Renal pelvis (tissue), 4 donors: ENCODE data around the gene FANCC. TPM values are rescaled to one million over a fixed set of nuclear protein-coding genes. Genes with fewer than 3 reads are reported as not detected.

ENCODE experiments used
- DNase-seq: peaks from one replicate; pipeline ENCODE4 v3.0.0-alpha.2; 2013
- polyA plus RNA-seq, 3 donors: library from polyadenylated mRNA; unstranded; fragments of 120-200 nt; gene quantifications; one replicate each; pipeline ENCODE4 v1.2.1, GENCODE V29; 2013; ENCODE audit not compliant: insufficient read length in 3 of 3

FANCC gene
- polyA plus RNA-seq, 3 donors = 20.0 to 26.9 (median 26.2) TPM

DNA sequence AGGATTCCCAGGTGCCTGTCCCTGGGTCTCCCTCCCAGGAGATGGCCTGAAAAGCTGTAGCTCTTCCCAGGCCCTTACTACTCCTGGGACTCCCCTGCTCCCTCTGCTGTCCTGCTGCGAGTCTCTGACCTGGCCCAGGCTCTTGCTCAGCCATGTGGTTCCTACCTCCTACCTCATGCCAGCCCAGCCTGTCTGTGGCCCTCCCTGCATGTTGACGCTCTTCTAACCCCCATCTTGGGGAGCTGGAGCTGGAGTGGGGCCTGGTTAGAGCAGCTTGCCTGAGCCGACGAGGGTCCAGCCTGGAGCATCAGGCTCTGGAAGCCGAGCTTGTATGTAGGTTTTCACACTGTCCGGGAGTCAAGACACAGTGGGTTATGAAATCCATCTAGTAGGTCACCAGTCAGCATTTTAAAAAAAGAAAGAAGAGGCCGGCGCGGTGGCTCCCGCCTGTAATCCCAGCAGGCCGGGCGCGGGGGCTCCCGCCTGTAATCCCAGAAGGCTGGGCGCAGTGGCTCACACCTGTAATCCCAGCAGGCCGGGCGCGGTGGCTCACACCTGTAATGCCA is 244.4 kb downstream of the FANCC start:
- no peak for DNase-seq

DNA sequence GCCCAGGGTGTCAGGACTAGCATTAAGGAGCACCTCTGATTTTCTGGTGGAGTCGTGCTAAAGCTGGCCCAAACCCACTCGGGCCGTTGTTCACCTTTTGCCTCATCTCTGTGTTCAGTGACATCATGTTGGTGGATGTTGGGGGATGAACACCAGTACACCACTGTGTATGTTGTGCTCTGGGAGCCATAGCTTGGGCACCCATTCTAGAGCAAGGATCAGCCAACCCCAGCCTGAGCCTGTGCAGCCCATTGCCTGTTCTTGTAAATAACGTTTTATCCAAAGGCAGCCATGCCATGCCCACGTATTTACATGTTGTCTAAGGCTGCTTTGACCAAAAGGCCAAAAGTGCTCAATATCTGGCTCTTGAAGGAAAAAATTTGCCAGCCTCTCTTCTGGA is 245.6 kb downstream of the FANCC start:
- no peak for DNase-seq

DNA sequence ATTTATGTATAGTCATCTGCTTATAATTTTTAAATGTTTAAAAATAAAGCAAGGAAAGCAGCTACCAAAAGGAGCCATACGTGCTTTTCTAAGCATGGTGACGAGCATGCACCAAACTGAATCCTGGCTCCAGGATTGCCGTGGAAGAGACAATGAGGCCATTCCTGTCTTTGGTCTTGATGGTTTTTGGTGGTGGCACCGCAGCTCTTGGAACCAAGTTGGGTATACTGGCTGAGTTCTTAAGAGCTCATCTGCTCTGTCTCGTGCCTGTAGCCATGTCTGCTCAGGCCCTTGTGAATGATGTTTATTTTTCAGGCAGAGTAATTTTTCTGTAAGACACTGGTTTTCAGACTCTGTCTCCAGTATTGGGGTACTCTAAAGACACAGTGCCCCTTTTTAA is 246.1 kb downstream of the FANCC start:
- no peak for DNase-seq

DNA sequence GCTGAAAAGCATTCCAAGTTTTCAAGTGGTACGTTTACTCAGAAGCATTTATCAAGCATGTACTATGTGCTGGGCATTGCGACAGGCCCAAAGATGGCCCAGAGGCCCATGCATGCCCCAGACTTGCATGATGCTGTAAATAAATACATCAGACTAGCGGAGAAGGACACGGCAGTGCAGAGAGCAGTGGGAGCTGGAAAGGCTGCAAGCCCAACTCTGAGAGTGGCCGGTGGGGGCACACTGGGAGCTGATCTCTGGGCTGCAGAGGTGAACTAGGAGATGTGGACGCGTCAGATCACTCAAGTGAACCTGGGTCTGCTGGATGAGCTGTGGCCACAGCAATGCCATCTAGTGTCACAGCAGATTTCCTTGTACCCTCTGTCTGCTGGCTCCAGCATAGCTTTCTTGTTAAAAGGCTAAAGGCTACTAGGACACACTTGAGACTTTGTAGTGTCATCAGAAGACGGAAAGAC is 246.9 kb downstream of the FANCC start:
- DNase-seq = no peak

DNA sequence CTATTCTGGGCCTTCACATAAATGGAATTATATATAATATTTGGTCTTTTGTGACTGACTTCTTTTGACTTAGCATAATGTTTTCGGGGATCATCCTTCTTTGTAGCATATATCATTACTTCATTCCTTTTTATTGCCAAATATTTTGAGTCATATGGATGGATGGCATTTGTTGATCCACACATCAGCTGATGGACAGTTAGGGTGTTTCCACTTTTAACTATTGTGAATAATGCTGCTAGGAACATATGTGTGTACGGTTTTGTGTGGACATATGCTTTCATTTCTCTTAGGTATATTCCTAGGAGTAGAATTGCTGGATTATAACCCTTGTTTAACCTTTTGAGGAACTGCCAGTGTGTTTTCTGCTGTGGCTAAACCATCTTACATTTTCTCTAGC is 249.6 kb downstream of the FANCC start:
- no peak for DNase-seq

DNA sequence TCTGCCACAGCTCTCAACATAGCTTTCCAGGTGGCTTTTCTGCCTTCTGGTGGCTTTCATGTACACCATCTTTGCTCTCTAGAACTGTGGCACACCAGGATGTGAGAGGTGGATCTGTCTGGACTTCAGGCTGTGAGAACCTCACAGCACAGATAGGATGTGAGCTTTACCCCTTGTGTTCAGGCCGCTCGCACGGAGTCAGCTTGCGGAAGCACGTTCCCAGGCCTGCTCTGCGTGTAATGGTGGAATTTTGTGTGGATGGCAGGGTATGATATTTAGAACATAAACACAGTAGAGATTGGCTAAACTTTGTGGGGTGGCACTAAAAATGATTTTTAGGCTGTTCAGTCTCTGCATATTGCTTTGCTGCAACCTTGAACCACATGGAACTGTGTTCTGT is 250.5 kb downstream of the FANCC start:
- DNase-seq = no peak

DNA sequence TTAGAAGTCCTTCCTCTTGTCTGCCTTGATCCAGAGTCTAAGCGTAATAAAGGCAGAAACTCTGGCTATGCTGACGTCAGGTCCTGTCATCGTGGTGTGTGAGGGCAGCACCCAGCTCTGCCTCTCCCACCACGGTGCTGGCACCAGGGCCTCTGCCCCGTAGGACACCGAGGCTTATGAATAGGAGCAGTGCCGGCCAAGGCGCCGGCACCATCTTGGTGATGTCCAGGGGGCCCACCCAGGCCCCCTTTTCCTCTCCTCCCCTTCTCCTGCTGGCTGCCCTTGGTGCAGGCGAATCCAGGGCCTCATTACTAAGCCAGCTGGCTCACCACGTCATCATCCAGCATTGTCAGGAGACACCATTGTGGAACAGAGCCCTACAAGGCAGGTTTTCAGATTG is 252.3 kb downstream of the FANCC start:
- DNase-seq = no peak

DNA sequence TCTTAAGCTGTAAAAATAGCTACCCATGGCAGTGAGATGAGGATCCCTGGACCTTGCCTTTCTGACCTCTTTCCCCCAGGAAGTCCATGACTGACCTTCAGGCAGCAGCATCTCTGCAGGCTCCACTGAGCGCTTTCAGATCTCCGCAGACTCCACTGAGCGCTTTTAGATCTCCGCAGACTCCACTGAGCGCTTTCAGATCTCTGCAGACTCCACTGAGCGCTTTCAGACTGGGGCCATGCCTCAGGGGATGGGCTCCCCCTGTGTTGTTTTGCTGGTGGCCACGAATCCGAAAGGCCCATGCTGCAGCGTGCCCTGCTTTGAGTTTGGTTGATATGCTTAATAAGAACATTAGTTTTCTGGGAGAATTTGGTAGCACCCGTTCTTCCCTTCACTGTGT is 254.2 kb downstream of the FANCC start:
- DNase-seq = no peak

DNA sequence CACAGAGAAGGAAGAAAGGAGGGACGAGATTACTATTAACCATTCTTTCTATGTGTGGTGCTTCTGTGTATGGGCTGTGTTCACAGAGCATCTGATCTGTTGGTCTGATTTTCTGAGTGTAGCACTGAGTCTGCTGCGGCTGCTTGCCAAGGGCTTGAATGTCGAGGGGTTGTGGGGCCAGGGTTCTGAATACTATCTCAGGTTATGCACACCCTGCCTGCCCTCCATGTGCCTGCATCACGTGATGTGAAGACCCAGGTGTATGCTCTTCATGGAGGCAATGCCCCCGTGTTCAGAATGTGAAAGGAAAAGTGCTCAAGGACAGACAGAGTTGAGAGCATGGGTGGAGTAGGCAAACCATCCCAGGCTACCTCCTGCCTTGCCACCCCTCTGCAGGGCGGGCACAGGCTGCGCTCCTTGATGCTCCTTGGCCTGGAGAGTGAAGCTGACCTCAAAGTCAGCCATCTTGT is 254.9 kb downstream of the FANCC start:
- no peak for DNase-seq

DNA sequence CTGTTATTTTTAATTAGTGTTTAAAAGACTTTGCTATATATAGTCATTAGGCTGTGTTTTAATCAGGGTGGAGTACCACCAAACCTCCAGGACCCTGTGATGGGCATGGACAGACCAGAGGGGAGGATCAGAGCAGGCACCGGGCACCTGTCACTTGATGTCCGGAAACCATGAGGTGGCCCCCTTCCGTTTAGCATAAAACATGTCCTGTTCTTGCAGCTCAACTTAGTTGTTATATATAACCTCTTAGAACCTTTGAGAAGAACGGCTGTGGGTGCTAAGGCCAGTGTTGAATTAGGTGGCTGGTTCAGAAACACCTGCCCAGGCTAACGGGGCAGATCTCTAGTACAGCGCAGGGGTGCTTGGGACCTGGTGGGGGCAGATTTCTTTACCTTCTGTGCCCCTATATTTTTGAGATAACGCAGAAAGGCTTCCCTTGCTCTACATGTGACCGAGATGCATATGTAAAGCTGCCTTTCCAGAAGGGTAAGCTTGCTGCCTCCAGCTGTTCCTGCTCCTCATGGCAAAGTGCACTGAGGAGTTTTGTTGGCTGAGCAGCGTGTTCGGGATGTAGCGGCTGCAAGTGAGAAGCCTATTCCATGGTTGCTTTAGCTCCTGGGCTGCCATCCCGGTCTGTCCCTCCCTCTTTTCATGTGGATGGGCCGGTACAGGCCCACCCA is 255.5 kb downstream of the FANCC start:
- no peak for DNase-seq

DNA sequence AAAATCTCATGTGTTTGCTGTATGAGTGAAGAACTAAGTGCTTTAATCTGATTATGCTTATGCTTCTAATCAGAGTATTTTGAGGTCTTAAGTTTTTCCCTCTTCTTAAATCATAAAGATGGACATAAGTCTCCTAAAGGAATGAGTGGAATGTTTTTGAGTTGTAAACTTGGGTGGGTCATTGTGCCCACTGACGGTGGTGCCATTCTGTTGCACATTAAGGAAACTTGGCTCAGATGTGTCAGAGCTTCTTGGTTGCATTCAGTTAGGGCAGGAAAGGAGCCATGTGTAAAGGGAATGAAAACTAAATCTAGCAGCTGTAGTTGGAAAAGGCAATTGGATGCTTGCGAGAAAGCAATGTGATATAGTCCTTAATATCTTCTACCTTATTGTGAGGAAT is 256.6 kb downstream of the FANCC start:
- no peak for DNase-seq

DNA sequence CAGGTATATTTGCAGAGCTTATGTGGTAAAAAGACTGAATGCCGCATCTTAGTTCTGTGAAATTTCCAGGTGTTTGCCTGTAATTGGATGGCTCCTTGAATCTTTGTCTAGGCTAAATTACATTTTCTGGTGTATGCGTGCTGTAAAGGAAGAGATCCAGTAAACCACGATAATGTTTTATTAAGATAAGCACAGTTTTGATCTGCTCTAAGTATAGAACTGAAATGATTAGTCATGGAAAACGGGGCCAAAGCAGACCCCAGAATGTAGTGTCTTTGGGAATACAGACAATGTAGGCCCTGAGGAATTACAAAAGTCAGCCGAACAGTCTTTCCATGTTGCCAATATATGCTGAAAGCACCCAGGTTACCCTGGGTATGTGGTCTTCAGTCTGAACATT is 257.3 kb downstream of the FANCC start:
- no peak for DNase-seq

DNA sequence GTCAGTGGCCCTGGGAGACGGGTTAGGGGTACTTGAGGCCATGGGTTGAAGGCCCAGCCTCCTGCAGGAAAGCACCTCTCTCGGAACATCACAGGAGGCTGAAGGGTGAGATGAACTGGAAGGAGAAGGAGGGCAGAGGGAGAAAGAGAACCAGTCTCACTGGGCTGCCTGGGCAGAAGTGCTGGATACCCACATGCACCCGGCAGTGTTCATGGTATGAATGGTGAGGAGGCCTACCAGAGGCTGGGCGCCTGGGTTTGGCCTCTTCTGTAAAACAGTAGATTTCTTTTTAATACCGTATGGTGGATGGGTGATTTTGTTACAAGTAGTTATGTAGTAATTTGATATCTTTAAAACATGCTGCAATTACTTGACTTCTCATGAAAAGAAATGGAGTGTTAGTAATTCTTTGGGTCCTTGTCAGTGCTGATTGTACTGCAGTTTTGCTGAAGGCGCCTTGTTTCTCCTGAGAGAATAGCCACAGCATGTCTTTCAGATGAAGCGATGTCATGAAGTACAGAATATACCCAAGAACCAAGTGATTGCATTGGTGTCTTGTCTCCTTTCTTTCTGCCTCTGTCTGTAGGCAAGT is 258.6 kb downstream of the FANCC start:
- no peak for DNase-seq

DNA sequence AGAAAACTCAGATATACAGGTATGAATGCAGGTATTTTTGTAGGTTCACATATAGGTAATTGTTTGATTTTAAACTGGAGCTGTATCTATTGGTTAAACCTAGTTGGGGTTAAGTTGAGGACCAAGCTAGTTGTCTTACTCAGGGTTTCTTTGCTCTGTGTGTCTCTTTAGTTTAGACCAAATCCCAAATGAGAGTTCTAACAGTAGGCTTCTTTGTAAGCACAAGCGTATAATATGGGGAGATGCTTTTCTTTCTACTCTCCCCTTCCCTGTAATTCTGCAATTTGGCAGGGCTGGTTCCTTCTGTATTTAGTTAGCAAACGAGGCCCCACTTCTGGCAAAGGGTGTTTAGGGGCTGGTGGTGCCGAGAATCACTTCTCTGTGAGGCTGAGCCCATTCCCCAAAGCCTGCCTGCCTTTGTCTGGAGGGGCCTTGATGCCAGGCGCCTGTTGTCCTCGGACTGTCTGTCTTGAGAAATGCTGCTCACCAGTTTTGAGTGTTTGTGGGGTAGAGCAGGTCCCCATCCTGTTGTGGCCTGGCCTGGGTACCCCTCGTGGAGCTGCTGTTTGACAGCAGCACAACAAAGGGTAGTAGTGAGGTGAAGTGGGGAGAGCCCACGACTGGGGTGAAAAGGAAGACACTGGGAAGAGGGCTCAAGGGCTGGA is 259.3 kb downstream of the FANCC start:
- no peak for DNase-seq

DNA sequence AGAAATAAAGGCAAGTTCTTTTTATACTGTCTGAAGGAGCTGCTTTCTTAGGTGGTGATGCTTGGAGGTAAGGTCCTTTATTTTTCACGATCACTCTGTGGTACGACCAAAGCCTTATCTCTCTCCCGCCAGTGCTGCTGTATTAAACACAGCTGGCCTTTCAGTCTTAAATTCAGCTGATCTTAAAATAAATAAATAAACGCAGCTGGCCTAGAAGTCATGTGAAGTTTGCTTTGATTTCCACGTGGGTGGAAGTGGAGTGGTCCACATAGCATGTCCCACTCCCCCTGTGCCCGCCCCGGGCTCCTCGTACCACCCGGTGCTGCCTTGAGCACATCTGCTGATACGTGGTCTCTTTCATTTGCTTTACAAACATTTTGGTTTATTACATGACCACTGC is 260.4 kb downstream of the FANCC start:
- DNase-seq = no peak

DNA sequence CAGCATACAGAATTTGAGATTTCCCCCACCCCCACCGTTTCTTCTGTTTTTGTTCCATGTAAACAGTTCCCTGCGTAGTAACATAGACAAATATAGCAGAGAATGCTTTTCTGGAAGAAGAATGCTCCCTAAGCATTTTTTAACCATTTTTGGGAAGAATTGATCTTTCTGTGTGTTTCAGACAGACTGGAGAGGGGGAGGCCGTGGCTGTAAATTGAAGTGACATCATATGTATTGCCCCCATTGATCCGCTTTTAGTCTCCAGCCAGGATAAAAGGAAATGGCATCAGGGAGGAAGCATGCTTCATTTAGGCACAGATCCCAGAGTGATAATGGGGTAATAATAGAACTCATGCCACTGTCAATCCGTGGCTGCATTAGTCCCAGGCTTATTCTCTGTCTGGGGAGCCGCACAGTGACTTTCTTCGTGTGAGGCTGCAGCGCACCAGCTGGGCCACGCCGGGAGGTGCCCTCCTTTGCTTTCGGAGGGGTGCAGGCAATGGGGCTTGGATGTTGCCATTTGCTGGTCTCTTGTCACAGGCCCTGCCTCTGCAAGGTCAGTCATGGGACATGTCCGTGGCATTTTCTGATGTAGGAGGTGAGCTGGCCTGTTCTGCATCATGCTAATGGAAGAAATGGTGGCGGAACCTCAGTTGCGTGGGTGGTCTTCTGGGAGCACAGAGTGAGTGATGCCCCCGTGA is 261.5 kb downstream of the FANCC start:
- DNase-seq = peak; percentile 78

DNA sequence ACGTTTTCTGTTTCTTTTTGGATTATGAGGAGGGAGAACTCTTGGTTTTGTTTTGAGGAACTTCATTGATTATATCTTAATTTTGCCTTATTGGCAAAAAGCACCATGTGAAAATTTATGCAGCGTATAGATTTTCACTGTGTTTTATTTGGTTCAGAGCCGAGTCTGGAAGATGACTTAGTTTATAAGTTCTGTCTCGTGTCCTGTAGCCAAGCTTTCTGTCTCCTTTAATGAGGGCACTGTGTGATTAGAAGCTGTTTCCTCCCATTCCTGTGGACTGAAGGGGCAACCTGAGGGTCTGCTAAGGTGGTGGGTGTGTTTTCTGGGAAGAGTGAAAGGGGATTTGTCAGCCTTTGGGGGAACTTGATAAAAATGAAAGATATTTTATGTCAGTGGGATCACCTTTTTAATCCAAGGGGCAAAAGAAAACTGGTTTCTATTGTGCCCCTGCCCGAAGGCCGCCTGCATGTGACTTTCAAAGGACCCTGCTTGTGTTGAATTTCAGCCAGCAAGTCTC is 262.1 kb downstream of the FANCC start:
- no peak for DNase-seq

DNA sequence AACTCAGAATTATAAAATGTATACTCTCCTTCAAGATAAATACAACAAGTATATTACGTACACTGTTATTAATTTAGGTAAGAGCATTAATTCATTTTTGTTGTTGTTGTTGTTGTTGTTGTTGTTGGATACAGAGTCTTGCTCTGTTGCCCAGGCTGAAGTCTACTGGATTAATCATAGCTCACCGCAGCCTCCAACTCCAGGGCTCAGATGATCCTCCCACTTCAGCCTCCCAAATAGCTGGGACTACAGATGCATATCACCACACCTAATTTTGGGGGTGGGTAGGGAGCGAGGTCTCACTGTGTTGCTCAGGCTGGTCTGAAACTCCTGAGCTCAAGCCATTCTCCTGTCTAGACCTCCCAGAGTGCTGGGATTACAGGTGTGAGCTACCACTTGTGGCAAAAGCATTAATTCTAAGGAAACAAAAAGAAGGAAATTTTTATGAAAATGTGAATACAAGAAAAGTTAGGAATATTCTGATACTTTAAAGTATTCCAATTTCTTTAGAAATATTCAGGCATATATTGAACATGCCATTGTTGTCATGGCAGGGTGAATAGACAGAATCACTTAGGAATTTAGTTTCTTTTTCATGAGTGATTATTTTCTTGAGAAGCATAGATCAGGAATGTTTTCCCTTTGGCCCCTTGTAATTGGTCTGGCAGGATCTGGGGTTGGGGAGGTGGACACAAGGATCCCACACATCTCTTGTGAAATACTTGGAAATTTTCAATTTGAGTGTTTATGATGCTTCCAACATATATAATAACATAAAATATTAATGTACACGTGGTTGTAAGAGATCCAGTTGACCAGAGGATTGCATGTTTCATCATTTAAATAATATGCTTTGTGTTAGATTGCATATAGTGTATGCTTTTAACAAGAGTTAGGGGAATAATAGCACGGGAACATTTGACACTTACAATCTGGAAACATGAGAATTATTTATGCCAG is 263.6 kb downstream of the FANCC start:
- DNase-seq = no peak

DNA sequence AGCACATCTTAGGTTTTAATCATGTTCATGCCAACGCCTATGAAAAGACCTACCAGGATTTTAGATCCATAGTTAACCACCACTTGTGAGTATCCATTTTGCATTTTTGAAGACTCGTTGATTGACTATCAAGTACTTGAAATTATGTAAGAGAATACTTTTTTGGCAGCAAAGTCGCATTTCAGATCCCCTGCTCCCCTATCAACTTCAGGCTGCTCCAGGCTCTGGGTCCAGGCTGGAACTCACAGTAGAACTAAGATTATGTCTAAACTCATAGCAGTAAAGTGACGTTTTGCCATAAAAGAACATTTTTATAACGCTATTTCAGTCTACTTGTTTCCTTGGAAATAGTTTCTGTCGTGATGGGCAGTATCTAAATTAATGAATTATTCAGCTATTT is 267.7 kb downstream of the FANCC start:
- DNase-seq = no peak
